Liver (tissue), 3 donors: ENCODE data around the gene PLVAP.

Experiments used
- ATF3 ChIP-seq: IDR thresholded peaks from 2 replicates; pipeline ENCODE4 v1.6.1; 2016; ENCODE audit warnings: antibody characterized with exemption
- CTCF ChIP-seq: fragments of 150-350 bp; IDR thresholded peaks from 2 replicates; pipeline ENCODE4 v1.5.1; 2017; ENCODE audit warnings: improper control_type of control experiment, low read depth, low read length; ENCODE audit not compliant: missing input control
- FOXA1 ChIP-seq: IDR thresholded peaks from 2 replicates; pipeline ENCODE4 v1.6.1; 2016; ENCODE audit warnings: antibody characterized with exemption
- GABPA ChIP-seq, 2 donors: IDR thresholded peaks in 1 of 2; conservative IDR thresholded peaks in 1 of 2; 2 replicates each; pipeline ENCODE4 v1.6.1; 2016; ENCODE audit warnings: antibody characterized with exemption in 2 of 2, mild to moderate bottlenecking in 1 of 2, moderate library complexity in 1 of 2
- JUND ChIP-seq, 2 donors: IDR thresholded peaks; 2 replicates each; pipeline ENCODE4 v1.6.1; 2016; ENCODE audit warnings: antibody characterized with exemption in 2 of 2
- MAX ChIP-seq: IDR thresholded peaks from 2 replicates; pipeline ENCODE4 v1.6.1; 2016; ENCODE audit warnings: antibody characterized with exemption
- NR2F2 ChIP-seq: IDR thresholded peaks from 2 replicates; pipeline ENCODE4 v1.6.1; 2016; ENCODE audit warnings: antibody characterized with exemption
- RAD21 ChIP-seq, 2 donors: IDR thresholded peaks; 2 replicates each; pipeline ENCODE4 v1.6.1; 2016; ENCODE audit warnings: antibody characterized with exemption in 2 of 2, mild to moderate bottlenecking in 2 of 2
- REST ChIP-seq: IDR thresholded peaks from 2 replicates; pipeline ENCODE4 v1.6.1; 2016; ENCODE audit warnings: antibody characterized with exemption, mild to moderate bottlenecking
- RXRA ChIP-seq, 2 donors: IDR thresholded peaks; 2 replicates each; pipeline ENCODE4 v1.6.1; 2017 to 2018; ENCODE audit warnings: antibody characterized with exemption in 2 of 2, mild to moderate bottlenecking in 1 of 2
- SP1 ChIP-seq: IDR thresholded peaks from 2 replicates; pipeline ENCODE4 v1.6.1; 2018; ENCODE audit warnings: antibody characterized with exemption, mild to moderate bottlenecking
- TAF1 ChIP-seq: conservative IDR thresholded peaks from 2 replicates; pipeline ENCODE4 v1.6.1; 2016; ENCODE audit warnings: antibody characterized with exemption, mild to moderate bottlenecking
- YY1 ChIP-seq: IDR thresholded peaks from 2 replicates; pipeline ENCODE4 v1.6.1; 2016; ENCODE audit warnings: antibody characterized with exemption, mild to moderate bottlenecking
- donor health status: healthy.
- donor health status: healthy.

GRCh38 chr19:17409990-17410389 is 32.8 kb upstream of the PLVAP start:
- TF ChIP-seq CTCF (no peak), YY1 (no peak), REST (no peak), GABPA (IDR thresholded peaks at IDR 0.05 in 1 of 2, conservative IDR thresholded peaks at IDR 0.05 in 1 of 2) (no peak), FOXA1 (no peak), RAD21 (IDR thresholded peaks at IDR 0.05) (no peak), TAF1 (no peak), JUND (IDR thresholded peaks at IDR 0.05) (no peak), ATF3 (no peak), MAX (no peak), SP1 (no peak), RXRA (IDR thresholded peaks at IDR 0.05) (no peak), NR2F2 (no peak)
